ENCODE data around the gene DDX41.

DDX41 gene

DNA sequence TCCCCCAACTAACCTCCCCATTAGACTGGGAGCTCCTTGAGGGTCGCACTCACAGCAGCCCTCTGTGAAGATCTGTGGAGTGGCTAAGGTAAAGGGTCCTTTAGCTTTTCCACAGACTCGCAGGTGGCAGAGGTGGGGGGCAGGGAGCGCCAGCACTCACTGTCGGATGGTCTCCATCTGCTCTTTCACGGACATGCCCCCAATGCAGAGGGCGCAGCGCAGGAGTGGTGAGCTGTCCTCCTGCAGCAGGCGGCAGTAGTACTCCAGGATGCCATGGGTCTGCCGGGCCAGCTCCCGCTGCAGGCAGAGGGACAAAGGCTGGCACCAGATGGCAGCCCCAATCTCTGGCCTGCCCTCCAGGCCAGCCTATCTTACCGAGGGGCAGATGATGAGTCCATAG, 2.2 kb downstream of the DDX41 start:
- in situ Hi-C loops (cut with MboI; ENCODE audit: low pct_unique_long_range_greater_than_20kb, low sequenced_read_pairs, unreplicated experiment): no loop called here
- TF ChIP-seq, protein P1, sequence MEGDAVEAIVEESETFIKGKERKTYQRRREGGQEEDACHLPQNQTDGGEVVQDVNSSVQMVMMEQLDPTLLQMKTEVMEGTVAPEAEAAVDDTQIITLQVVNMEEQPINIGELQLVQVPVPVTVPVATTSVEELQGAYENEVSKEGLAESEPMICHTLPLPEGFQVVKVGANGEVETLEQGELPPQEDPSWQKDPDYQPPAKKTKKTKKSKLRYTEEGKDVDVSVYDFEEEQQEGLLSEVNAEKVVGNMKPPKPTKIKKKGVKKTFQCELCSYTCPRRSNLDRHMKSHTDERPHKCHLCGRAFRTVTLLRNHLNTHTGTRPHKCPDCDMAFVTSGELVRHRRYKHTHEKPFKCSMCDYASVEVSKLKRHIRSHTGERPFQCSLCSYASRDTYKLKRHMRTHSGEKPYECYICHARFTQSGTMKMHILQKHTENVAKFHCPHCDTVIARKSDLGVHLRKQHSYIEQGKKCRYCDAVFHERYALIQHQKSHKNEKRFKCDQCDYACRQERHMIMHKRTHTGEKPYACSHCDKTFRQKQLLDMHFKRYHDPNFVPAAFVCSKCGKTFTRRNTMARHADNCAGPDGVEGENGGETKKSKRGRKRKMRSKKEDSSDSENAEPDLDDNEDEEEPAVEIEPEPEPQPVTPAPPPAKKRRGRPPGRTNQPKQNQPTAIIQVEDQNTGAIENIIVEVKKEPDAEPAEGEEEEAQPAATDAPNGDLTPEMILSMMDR (IDR thresholded peaks at IDR 0.05; ENCODE audit: extremely low read depth, insufficient read depth, missing control alignments): no peak
- DNase-seq (ENCODE audit: low spot score): no peak

DNA sequence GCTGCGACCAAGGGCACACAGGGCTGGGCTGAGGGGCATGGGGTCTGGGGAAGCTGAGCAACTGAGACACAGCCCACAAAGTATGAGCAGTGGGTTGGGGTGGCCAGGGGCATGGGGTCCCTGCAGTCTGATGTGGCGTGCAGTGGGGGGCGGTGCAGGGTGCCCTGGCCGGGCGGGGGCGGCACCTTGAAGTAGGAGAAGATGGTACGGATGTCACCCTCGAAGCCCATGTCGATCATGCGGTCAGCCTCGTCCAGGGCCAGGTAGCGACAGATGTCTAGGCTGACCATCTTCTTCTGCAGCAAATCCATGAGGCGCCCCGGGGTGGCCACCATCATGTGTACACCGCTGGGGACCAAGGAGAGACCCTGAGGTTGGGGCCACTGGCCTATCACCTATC, 3.3 kb downstream of the DDX41 start:
- TF ChIP-seq, protein P1 (IDR thresholded peaks at IDR 0.05; ENCODE audit: extremely low read depth, insufficient read depth, missing control alignments): no peak
- in situ Hi-C loops (cut with MboI; ENCODE audit: low pct_unique_long_range_greater_than_20kb, low sequenced_read_pairs, unreplicated experiment): no loop called here

DNA sequence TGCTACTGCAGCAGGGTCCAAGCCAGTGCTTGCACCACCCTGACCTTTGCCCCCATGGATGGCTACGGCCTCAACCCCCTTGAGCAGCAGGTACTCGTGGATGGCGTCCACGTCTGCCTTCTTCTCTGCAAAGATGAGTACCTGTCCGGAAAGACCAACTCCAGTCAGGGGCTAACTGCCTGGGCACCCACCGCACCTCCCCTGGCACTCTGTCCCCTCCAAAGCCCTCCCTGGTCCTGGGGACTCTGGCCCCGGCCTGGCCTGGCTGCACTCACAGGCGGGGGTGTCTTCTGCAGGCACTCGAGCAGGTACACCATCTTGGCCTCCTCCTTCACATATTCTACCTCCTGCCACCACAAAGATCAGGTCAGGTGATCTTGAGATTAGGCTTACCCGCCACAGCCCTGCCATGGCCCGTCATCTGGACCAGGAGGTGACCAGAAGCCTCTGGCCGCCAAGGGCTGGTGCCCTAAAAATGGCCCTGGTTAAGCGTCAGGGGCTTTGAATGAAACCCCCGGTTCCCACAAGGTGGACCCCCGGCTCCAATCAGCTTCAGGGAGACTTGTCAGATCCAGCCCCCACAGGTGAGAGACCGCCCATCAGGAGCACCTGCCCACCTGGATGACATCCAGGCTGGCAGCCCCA, 3.9 kb downstream of the DDX41 start:
- DNase-seq (ENCODE audit: low spot score): no peak
- in situ Hi-C loops (cut with MboI; ENCODE audit: low pct_unique_long_range_greater_than_20kb, low sequenced_read_pairs, unreplicated experiment): no loop called here
- TF ChIP-seq, protein P1 (IDR thresholded peaks at IDR 0.05; ENCODE audit: extremely low read depth, insufficient read depth, missing control alignments): no peak

More for the DNA sequence above, 3.3 kb downstream of the DDX41 start:
- DNase-seq (ENCODE audit: low spot score): no peak

DNA sequence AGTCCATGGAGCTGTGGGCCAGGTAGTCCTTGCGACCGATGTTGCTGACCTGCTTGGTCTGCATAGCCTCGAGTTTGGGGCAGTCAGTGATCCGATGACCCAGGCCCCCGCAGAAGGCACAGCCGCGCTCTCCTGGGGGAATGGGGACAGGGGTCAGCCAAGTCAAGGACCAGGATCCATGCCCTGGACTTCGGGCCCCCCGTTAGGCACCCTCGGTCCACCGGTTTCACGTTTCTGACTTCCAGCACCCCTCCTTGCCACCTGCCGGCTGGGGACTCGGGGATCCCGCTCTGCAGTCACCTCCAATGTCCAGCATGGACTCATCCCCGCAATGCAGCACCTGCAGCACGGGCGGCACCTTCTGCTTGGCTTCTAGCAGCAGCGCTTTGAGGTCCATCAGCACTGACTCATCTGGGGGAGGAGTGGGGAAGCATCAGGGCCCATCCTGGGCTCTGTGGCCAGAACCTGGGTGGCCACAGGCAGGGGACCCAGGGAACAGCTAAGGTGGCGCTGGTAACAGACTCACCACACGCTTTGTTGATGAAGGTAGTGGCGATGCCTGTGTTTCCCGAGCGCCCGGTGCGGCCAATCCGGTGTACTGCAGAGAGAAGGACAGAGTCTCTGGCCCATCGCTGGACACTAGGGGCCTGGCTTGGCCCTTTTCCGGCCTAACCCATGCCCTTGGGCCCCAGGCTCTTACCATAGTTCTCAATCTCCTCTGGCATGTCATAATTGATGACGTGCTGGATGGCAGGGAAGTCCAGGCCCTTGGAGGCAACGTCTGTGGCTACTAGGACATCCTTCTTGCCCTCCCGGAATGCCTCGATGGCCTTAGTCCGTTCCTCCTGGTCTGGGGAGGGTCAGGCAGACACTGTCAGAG, 4.7 kb downstream of the DDX41 start:
- in situ Hi-C loops (cut with MboI; ENCODE audit: low pct_unique_long_range_greater_than_20kb, low sequenced_read_pairs, unreplicated experiment): no loop called here
- TF ChIP-seq, protein P1 (IDR thresholded peaks at IDR 0.05; ENCODE audit: extremely low read depth, insufficient read depth, missing control alignments): no peak
- no peak for DNase-seq (ENCODE audit: low spot score)

DNA sequence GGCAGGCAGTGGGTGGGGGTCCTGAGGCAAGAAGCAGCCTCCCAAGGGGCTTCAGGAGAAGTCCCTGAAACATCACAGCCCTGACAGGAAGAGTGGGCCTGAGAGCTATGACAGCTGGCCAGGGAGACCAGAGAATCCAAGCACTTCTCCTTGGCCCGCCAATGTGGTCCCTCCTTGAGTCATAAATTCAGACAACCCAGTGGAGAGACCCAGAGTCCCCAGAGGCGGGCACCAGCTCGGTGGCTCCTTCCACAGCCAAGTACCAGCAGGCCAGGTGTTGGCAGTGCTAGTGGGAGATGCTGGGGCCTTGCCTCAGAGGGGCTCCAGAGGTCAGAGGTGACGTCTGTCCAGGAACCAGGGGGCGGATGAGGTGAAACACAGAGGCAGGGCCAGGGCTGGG, 5.6 kb downstream of the DDX41 start:
- DNase-seq (ENCODE audit: low spot score): no peak
- in situ Hi-C loops (cut with MboI; ENCODE audit: low pct_unique_long_range_greater_than_20kb, low sequenced_read_pairs, unreplicated experiment): no loop called here
- TF ChIP-seq, protein P1 (IDR thresholded peaks at IDR 0.05; ENCODE audit: extremely low read depth, insufficient read depth, missing control alignments): no peak

DNA sequence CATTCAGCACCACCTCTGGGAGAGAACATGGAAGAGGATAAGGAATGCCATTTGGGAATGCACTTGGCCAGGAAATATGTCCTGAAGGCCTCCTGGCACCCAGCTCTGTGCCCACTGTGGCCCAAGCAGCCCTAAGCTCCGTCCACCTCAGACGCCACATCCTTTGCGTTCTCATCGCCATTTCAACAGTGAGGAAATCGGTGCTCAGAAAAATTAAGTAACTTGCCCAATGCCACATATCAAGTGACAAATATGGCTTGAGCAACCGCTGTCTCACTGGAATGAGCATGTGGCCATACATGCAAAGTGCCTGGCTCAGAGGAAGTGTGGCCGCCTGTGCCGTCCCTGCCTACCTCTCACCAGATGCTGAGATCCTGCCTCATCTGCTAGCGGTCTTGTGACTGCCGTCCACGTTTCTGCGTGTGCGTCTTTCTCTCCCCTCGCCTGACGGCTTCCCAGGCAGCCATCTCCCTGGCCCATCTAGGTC, 6.2 kb downstream of the DDX41 start:
- no peak for DNase-seq (ENCODE audit: low spot score)
- TF ChIP-seq, protein P1 (IDR thresholded peaks at IDR 0.05; ENCODE audit: extremely low read depth, insufficient read depth, missing control alignments): no peak
- in situ Hi-C loops (cut with MboI; ENCODE audit: low pct_unique_long_range_greater_than_20kb, low sequenced_read_pairs, unreplicated experiment): no loop called here

All from GM13977 (cell line).